Activated CD8-positive, alpha-beta memory T cell treated with anti-CD3 and anti-CD28 coated beads for 48 hours (primary cell): ENCODE results near the gene TMCC1.
A peak's percentile ranks its signal among the peaks of the same experiment; 100 is the strongest.
"Not testable (repeated sequence)": the region's sequence is repeated elsewhere in the genome, so short reads cannot be mapped to it uniquely, and the experiment has no call there.

Experiments used
- DNase-seq, 3 experiments: peaks; one replicate each; pipeline ENCODE4 v3.0.0-alpha.2; 2020; ENCODE audit warnings: low read depth in 2 of 3, low spot score in 2 of 3

TMCC1 gene

GRCh38 chr3:129892857-129893580 lies 492 bp downstream of the TMCC1 start:
- DNase-seq, result peak; percentile 20 to 56 (median 46)

DNA sequence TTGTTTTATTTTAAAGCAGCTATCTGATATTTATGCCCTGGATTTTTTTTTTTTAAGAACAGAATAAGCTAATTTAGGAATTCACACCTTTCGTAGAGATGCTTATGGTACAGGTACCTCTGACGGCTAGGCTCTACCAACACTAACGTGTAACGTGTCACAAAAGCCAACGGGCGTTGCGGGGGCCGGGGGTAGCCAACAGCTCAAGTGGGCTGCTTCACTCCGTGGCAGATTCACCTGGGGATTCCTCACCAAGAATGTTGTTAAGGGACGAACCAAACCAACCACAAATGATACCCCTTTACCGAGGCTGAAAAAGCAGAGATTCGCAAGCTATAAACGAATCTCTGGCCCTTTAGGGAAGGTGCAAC lies 1.0 kb downstream of the TMCC1 start:
- peak in 1 of 3 experiments; percentile 2 for DNase-seq

GRCh38 chr3:129890891-129891290 lies 2.6 kb downstream of the TMCC1 start:
- DNase-seq, result no peak

GRCh38 chr3:129890125-129890524 lies 3.4 kb downstream of the TMCC1 start:
- no peak for DNase-seq

- DNase-seq, result no peak
Measured at GRCh38 chr3:129888771-129889170, 4.7 kb downstream of the TMCC1 start.

DNA sequence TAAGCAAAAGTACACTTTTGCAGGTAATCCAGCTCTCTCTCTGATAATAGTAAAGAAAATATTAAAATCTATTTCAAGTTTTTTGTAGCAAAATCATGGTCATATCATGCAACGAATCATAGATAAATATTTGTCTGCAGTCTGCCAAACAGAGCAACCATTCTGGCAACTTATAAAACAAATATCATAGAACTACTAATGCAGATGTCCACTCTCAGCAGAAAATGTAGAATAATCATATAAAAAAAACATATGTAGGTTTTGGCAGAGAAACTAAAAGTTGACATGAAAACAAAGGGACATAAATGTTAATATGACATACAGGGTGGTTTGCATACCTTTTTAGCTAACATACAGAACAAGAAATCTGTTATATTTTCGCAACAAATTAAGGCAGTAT lies 12.2 kb downstream of the TMCC1 start:
- DNase-seq, result no peak

DNA sequence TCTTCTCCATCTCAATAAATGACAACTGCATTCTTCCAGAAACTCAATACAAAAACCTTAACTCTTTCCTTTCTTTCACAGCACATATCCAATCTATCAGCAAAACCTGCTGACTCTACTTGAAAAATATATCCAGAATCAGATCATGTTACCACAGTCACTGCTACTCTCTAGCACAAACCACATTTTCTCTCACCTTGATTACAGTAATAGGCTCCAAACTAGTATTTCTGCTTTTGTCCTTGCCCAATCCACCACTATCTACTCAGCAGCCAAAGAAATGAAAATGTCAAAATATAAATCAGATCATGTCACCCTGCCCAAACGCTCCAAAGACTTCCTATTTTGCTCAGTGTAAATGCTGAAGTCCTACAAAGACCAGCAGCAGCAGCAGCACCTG lies 15.2 kb downstream of the TMCC1 start:
- DNase-seq, result no peak

- not testable (repeated sequence) for DNase-seq
Measured at GRCh38 chr3:129874479-129874878, 19.0 kb downstream of the TMCC1 start.

DNA sequence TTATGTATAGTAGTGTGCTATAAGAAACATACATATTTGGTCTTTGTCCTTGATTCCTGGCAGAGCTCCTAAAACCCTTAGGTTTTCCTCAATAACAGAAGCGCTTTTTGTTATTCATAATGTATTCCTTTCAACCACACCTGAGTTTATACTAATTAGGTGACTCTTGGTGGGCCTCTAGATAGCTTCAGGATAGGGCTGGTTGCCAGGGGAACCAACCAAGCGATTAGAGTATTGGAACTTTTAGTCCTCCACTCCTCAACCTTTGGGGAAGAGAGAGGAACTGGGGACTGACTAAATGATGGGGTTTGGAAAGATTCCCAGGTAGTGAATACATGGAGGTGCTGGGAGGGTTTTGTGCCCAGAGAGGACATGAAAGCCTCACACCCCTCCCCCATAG lies 24.6 kb downstream of the TMCC1 start:
- no peak for DNase-seq

- DNase-seq, result no peak
Measured at GRCh38 chr3:129867506-129868124, 25.9 kb downstream of the TMCC1 start.

- no peak for DNase-seq
Measured at GRCh38 chr3:129865806-129866205, 27.7 kb downstream of the TMCC1 start.

DNA sequence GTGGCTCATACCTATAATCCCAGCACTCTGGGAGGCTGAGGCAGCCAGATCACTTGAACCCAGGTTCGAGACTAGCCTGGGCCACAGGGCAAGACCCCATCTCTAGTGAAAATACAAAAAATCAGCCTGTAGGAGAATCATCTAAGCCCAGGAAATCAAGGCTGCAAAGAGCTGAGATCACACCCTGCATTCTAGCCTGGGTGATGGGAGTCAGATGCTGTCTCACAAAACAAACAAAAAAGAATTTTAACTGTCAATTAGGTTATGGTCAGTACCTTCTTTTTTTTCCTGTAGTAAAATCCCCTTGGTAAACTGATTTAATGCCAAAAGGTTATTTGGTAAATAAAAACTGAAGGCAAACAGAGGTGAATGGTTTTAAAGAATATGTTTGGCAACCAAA lies 29.0 kb downstream of the TMCC1 start:
- no peak for DNase-seq

GRCh38 chr3:129859272-129859671 lies 34.2 kb downstream of the TMCC1 start:
- DNase-seq, result no peak

DNA sequence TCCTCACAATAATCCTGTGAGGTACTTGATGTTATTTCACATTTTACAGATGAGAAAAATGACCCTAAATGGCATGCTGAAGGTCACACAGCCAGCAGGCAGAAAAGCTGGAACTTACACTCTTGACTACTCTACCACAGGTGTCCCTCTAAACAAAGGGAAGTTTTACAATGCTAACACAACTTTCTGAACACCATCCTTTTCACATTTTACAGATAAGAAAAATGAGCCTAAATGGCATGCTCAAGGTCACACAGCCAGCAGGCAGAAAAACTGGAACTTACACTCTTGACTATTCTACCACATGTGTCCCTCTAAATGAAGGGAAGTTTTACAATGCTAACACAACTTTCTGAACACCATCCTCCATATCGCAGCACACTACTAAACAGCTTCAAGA lies 35.6 kb downstream of the TMCC1 start:
- no peak for DNase-seq

- not testable (repeated sequence) for DNase-seq
Measured at GRCh38 chr3:129856790-129857189, 36.7 kb downstream of the TMCC1 start.

GRCh38 chr3:129855832-129856419 lies 37.6 kb downstream of the TMCC1 start:
- DNase-seq, result no peak

DNA sequence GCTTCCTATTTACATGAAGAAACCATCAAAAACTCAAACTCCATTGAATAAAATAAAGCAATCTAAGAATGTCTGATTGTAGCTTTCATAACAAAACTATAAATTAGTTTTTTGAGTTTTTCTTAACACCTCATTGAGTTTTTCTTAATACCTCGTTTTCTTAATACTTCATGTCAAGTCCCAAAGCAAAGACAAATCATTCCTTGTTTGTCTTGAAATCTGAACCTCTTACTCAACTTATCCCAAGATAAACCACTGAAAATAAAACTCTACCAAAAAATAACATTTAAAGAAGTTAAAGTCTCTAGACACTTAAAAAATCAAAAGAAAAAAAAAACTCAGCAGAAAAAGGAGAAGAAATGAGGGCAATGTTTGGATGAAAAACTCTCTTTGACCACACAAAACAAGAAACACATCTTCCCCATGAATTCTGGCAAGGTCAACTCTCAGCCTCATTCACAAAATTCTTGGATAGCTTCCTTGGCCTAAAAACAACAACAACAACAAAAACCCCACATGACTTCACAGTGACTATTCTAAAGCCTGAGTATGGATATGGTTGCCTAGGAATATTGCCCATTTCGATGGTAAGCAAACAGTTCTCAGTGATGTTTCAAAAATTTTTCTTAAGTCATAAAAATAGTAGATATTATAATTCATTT lies 38.2 kb downstream of the TMCC1 start:
- no peak for DNase-seq

DNA sequence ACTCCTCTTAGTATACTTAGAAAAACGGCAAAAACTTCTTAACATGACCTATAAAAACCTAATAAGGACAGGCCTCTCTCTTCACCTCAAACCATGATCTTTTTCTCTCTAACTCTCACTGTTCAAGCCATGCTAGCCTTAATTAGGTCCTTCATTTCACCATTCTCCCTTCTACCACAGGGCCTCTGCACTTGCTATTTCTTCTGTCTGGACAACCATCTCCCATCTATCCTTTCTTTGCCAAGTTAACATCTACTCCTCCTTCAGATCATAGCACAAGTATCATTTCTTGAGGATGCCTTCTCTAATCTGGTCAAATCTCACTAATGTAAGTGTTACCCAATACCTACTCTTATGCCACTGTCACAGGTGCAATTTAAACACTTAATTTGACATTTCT lies 39.1 kb downstream of the TMCC1 start:
- no peak for DNase-seq

GRCh38 chr3:129845956-129846355 lies 47.6 kb downstream of the TMCC1 start:
- no peak for DNase-seq

DNA sequence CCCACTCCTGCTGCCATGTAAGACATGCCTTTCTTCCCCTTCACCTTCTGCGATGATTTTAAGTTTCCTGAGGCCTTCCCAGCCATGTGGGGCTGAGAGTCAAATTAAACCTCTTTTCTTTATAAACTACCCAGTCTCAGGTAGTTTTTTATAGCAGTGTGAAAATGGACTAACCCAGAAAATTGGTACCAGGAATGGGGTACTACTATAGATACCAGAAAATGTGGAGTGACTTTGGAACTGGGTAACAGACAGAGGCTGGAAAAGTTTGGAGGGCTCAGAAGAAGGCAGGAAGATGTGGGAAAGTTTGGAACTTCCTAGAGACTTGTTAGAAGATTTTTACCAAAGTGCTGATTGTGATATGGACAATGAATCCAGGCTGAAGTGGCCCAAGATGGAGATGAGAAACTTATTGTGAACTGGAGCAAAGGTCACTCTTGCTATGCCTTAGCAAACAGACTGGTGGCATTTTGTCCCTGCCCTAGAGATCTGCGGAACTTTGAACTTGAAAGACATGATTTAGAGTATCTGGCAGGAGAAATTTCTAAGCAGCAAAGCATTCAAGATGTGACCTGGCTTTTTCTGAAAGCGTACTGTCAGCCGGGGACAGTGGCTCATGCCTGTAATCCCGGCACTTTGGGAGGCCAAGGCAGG lies 52.7 kb downstream of the TMCC1 start:
- DNase-seq, result no peak

DNA sequence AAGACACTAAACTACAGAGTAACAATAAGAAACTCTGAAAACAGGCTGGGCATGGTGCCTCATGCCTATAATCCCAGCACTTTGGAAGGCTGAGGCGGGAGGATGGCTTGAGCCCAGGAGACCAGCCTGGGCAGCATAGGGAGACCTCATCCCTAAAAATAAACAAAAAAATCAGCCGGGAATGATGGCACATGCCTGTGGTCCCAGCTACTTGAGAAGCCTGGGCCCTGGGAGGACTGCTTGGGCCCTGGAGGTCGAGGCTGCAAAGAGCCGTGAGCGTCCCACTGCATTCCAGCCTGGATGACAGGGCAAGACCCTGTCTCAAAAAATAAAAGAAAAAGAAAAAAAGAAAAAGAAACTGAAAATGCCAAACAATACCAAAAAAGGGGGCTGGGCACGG lies 55.4 kb downstream of the TMCC1 start:
- DNase-seq, result no peak
